ENCODE results near the gene ADAM19.

Gene ADAM19

GRCh38 chr5:157603333-157604190, 28.0 kb upstream of the ADAM19 start:
- H2AFZ ChIP-seq (ENCODE audit: low read length) = no peak overlapping the region
- H3K4me1 ChIP-seq (ENCODE audit: insufficient read depth, low read length, poor library complexity, severe bottlenecking) = peaks cover 33% of the 10 kb centered on the region
- H3K27me3 ChIP-seq (ENCODE audit: insufficient read depth, low read length, poor library complexity, severe bottlenecking) = no peaks in the 10 kb centered on the region
- H3K36me3 ChIP-seq (ENCODE audit: insufficient read depth, low read length) = no peaks in the 10 kb centered on the region
- H4K20me1 ChIP-seq (ENCODE audit: insufficient read depth, low read length, poor library complexity, severe bottlenecking) = no peaks in the 10 kb centered on the region
- TF ChIP-seq EZH2phosphoT487 (IDR thresholded peaks at IDR 0.05; ENCODE audit: borderline replicate concordance) = no peak
- TF ChIP-seq CTCF (conservative IDR thresholded peaks at IDR 0.05; ENCODE audit: low read length) = no peak
- peaks cover 9% of the 10 kb centered on the region; the same call in 1 of the 2 replicates for H3F3A ChIP-seq (ENCODE audit: low read depth)
- H3K4me2 ChIP-seq (ENCODE audit: low read depth, low read length, poor library complexity, severe bottlenecking) = peak overlapping the region; percentile 74
- H3K9me2 ChIP-seq (replicated peaks; ENCODE audit: low read depth, low read length) = no peaks in the 10 kb centered on the region
- no peak overlapping the region for H3K9ac ChIP-seq (ENCODE audit: low read depth, low read length, poor library complexity, severe bottlenecking)
- no peaks in the 10 kb centered on the region for H3K79me2 ChIP-seq (ENCODE audit: insufficient read depth, low read length)
- H3K9me3 ChIP-seq (ENCODE audit: insufficient read depth, low read depth, low read length) = no peaks in the 10 kb centered on the region
- H3K4me3 ChIP-seq (ENCODE audit: low read length, poor library complexity, severe bottlenecking) = peak overlapping the region; percentile 64

GRCh38 chr5:157602505-157602904, 26.9 kb upstream of the ADAM19 start:
- no peaks in the 10 kb centered on the region for H3K79me2 ChIP-seq (ENCODE audit: insufficient read depth, low read length)
- no peak overlapping the region for H2AFZ ChIP-seq (ENCODE audit: low read length)
- TF ChIP-seq CTCF (conservative IDR thresholded peaks at IDR 0.05; ENCODE audit: low read length) (no peak), EZH2phosphoT487 (IDR thresholded peaks at IDR 0.05; ENCODE audit: borderline replicate concordance) (no peak)
- no peaks in the 10 kb centered on the region for H3K9me2 ChIP-seq (replicated peaks; ENCODE audit: low read depth, low read length)
- H3K9ac ChIP-seq (ENCODE audit: low read depth, low read length, poor library complexity, severe bottlenecking) = no peak overlapping the region
- no peaks in the 10 kb centered on the region for H4K20me1 ChIP-seq (ENCODE audit: insufficient read depth, low read length, poor library complexity, severe bottlenecking)
- no peak overlapping the region for H3K4me2 ChIP-seq (ENCODE audit: low read depth, low read length, poor library complexity, severe bottlenecking)
- H3K9me3 ChIP-seq (ENCODE audit: insufficient read depth, low read depth, low read length) = no peaks in the 10 kb centered on the region
- no peaks in the 10 kb centered on the region for H3K36me3 ChIP-seq (ENCODE audit: insufficient read depth, low read length)
- no peak overlapping the region for H3K4me3 ChIP-seq (ENCODE audit: low read length, poor library complexity, severe bottlenecking)
- H3K4me1 ChIP-seq (ENCODE audit: insufficient read depth, low read length, poor library complexity, severe bottlenecking) = peaks cover 23% of the 10 kb centered on the region
- peaks cover 7% of the 10 kb centered on the region; the same call in 1 of the 2 replicates for H3F3A ChIP-seq (ENCODE audit: low read depth)
- H3K27me3 ChIP-seq (ENCODE audit: insufficient read depth, low read length, poor library complexity, severe bottlenecking) = no peaks in the 10 kb centered on the region

- H2AFZ ChIP-seq (ENCODE audit: low read length) = no peak overlapping the region
- no peak overlapping the region for H3K4me2 ChIP-seq (ENCODE audit: low read depth, low read length, poor library complexity, severe bottlenecking)
Observed at GRCh38 chr5:157600252-157600651, 24.7 kb upstream of the ADAM19 start.

More at GRCh38 chr5:157600252-157600651, 24.7 kb upstream of the ADAM19 start:
- H3K4me1 ChIP-seq (ENCODE audit: insufficient read depth, low read length, poor library complexity, severe bottlenecking) = peaks cover 29% of the 10 kb centered on the region
- no peaks in the 10 kb centered on the region for H3K9me3 ChIP-seq (ENCODE audit: insufficient read depth, low read depth, low read length)
- H3K27me3 ChIP-seq (ENCODE audit: insufficient read depth, low read length, poor library complexity, severe bottlenecking) = no peaks in the 10 kb centered on the region
- no peaks in the 10 kb centered on the region for H3K36me3 ChIP-seq (ENCODE audit: insufficient read depth, low read length)
- 0 out of 2 replicates have a peak, but pooled peaks cover 4% of the 10 kb centered on the region for H3F3A ChIP-seq (ENCODE audit: low read depth)
- no peaks in the 10 kb centered on the region for H3K79me2 ChIP-seq (ENCODE audit: insufficient read depth, low read length)
- H3K9ac ChIP-seq (ENCODE audit: low read depth, low read length, poor library complexity, severe bottlenecking) = no peak overlapping the region
- TF ChIP-seq CTCF (conservative IDR thresholded peaks at IDR 0.05; ENCODE audit: low read length) = no peak
- H3K4me3 ChIP-seq (ENCODE audit: low read length, poor library complexity, severe bottlenecking) = no peak overlapping the region
- no peaks in the 10 kb centered on the region for H4K20me1 ChIP-seq (ENCODE audit: insufficient read depth, low read length, poor library complexity, severe bottlenecking)
- no peaks in the 10 kb centered on the region for H3K9me2 ChIP-seq (replicated peaks; ENCODE audit: low read depth, low read length)

Measured in Loucy (cell line).